CD4-positive, alpha-beta T cell treated with Interleukin-21 for 1 hour (primary cell): Measurements from ENCODE around the gene LRRC63.
"Not testable (repeated sequence)": the region's sequence is repeated elsewhere in the genome, so short reads cannot be mapped to it uniquely, and the experiment has no call there.

Experiments
- DNase-seq: peaks from one replicate; pipeline ENCODE4 v3.0.0-alpha.2; 2020

Gene LRRC63

GRCh38 chr13:46274094-46274698 lies 62.5 kb downstream of the LRRC63 start:
- no peak for DNase-seq

- DNase-seq = no peak
Observed at GRCh38 chr13:46278474-46278873, 66.7 kb downstream of the LRRC63 start.

GRCh38 chr13:46281779-46282178 lies 70.1 kb downstream of the LRRC63 start:
- no peak for DNase-seq

GRCh38 chr13:46283912-46284824 lies 72.4 kb downstream of the LRRC63 start:
- not testable (repeated sequence) for DNase-seq

GRCh38 chr13:46286972-46287371 lies 75.2 kb downstream of the LRRC63 start:
- DNase-seq = no peak

- DNase-seq = peak; percentile 74
Observed at GRCh38 chr13:46288570-46289259, 77.0 kb downstream of the LRRC63 start.

GRCh38 chr13:46289260-46289955 lies 77.7 kb downstream of the LRRC63 start:
- no peak for DNase-seq

- DNase-seq = no peak
Observed at GRCh38 chr13:46290434-46290833, 78.7 kb downstream of the LRRC63 start.

GRCh38 chr13:46293436-46293835 lies 81.7 kb downstream of the LRRC63 start:
- no peak for DNase-seq

GRCh38 chr13:46295491-46296114 lies 83.9 kb downstream of the LRRC63 start:
- peak; percentile 76 for DNase-seq

- DNase-seq = no peak
Observed at GRCh38 chr13:46296115-46296822, 84.5 kb downstream of the LRRC63 start.

- DNase-seq = no peak
Observed at GRCh38 chr13:46296921-46297320, 85.2 kb downstream of the LRRC63 start.

GRCh38 chr13:46297361-46297811 lies 85.7 kb downstream of the LRRC63 start:
- no peak for DNase-seq

- DNase-seq = no peak
Observed at GRCh38 chr13:46303742-46304385, 92.1 kb downstream of the LRRC63 start.

GRCh38 chr13:46304546-46304945 lies 92.8 kb downstream of the LRRC63 start:
- DNase-seq = no peak

GRCh38 chr13:46307554-46307953 lies 95.8 kb downstream of the LRRC63 start:
- DNase-seq = no peak

- DNase-seq = no peak
Observed at GRCh38 chr13:46310066-46310465, 98.3 kb downstream of the LRRC63 start.

GRCh38 chr13:46311217-46311616 lies 99.5 kb downstream of the LRRC63 start:
- DNase-seq = no peak

- DNase-seq = no peak
Observed at GRCh38 chr13:46313024-46313423, 101.3 kb downstream of the LRRC63 start.

GRCh38 chr13:46313432-46314257 lies 101.9 kb downstream of the LRRC63 start:
- DNase-seq = no peak
